Loucy (cell line): ENCODE results near the gene CCDC102A.
A peak's percentile ranks its signal among the peaks of the same experiment; 100 is the strongest.

Source experiments
- H2AFZ ChIP-seq: fragments of 200-600 bp; sonication (generic); 2 replicates; pipeline ENCODE4 v1.6.0; 2016; ENCODE audit warnings: antibody characterized with exemption, mild to moderate bottlenecking, low read length, moderate library complexity
- H3F3A ChIP-seq: fragments of 200-600 bp; 2 replicates; pipeline ENCODE4 v1.6.0; 2016; ENCODE audit warnings: antibody characterized with exemption, low read depth, mild to moderate bottlenecking
- H3K27me3 ChIP-seq: fragments of 200-600 bp; sonication (generic); 2 replicates; pipeline ENCODE4 v1.6.1; 2014; ENCODE audit warnings: low read length, mild to moderate bottlenecking; ENCODE audit not compliant: insufficient read depth, poor library complexity, severe bottlenecking
- H3K36me3 ChIP-seq: fragments of 200-600 bp; sonication (generic); 2 replicates; pipeline ENCODE4 v1.6.1; 2016; ENCODE audit warnings: low read length; ENCODE audit not compliant: insufficient read depth
- H3K4me1 ChIP-seq: fragments of 200-600 bp; sonication (generic); 2 replicates; pipeline ENCODE4 v1.5.1; 2014; ENCODE audit warnings: low read length, mild to moderate bottlenecking; ENCODE audit not compliant: insufficient read depth, poor library complexity, severe bottlenecking
- H3K4me2 ChIP-seq: fragments of 200-600 bp; sonication (generic); 2 replicates; pipeline ENCODE4 v1.6.0; 2014; ENCODE audit warnings: antibody characterized with exemption, low read length, low read depth, mild to moderate bottlenecking; ENCODE audit not compliant: poor library complexity, severe bottlenecking
- H3K4me3 ChIP-seq: fragments of 200-600 bp; sonication (generic); 2 replicates; pipeline ENCODE4 v1.5.1; 2014; ENCODE audit warnings: low read length, mild to moderate bottlenecking, mixed read lengths; ENCODE audit not compliant: poor library complexity, severe bottlenecking
- H3K79me2 ChIP-seq: fragments of 200-600 bp; sonication (generic); 2 replicates; pipeline ENCODE4 v1.6.1; 2014; ENCODE audit warnings: low read length; ENCODE audit not compliant: insufficient read depth
- H3K9ac ChIP-seq: fragments of 200-600 bp; sonication (generic); 2 replicates; pipeline ENCODE4 v1.6.0; 2014; ENCODE audit warnings: mild to moderate bottlenecking, low read depth, low read length, moderate library complexity; ENCODE audit not compliant: poor library complexity, severe bottlenecking
- H3K9me2 ChIP-seq: fragments of 200-600 bp; sonication (generic); replicated peaks from 2 replicates; pipeline ENCODE4 v1.6.1; 2016; ENCODE audit warnings: low read depth, low read length, mixed read lengths
- H3K9me3 ChIP-seq: fragments of 200-600 bp; sonication (generic); 2 replicates; pipeline ENCODE4 v1.6.1; 2014; ENCODE audit warnings: mild to moderate bottlenecking, antibody characterized with exemption, low read length, low read depth; ENCODE audit not compliant: insufficient read depth
- H4K20me1 ChIP-seq: fragments of 200-600 bp; sonication (generic); 2 replicates; pipeline ENCODE4 v1.6.0; 2014; ENCODE audit warnings: antibody characterized with exemption, low read length, mild to moderate bottlenecking; ENCODE audit not compliant: insufficient read depth, poor library complexity, severe bottlenecking
- EZH2phosphoT487 ChIP-seq: fragments of 200-600 bp; IDR thresholded peaks from 2 replicates; pipeline ENCODE4 v1.6.1; 2018; ENCODE audit warnings: antibody characterized with exemption, mild to moderate bottlenecking, moderate library complexity, borderline replicate concordance
- TF ChIP-seq, protein P1 (sequence below): fragments of 200-600 bp; sonication (generic); conservative IDR thresholded peaks from 2 replicates; pipeline ENCODE4 v1.5.1; 2014; ENCODE audit warnings: mild to moderate bottlenecking, antibody characterized with exemption, low read length

Gene CCDC102A

DNA sequence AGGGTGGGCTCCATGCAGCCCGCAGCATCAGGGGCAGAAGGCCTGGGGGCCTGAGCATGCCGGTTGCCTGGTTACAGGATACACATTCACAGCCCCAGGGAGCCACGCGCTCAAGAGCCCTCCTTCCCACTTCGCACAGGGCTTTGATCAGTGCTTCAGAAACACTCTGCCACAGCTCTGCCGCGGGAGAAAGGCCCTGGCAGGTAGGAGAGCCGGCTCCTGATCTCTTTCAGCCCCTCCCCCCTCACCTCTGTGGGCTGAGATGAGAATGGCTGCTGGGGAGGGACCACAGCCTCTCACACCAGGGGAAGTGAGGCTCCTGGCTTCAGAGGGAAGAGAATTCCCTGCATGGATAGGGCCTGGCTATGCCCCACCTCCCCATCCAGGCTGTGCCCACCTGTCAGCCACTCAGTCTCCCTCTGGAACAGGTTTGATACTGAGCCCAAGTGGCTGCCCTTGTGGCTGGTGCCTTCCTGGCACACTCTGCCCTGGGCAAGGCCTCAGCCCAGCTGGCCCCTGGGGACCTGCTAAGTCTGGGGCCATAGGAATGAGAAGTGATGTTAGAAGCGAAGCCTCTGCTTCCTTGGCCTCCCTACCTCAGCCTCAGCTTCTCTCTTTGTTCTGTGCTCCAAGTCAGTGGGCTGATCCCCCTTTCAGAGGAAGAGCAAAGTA, 58.7 kb downstream of the CCDC102A start:
- TF ChIP-seq EZH2phosphoT487: no peak
- TF ChIP-seq, protein P1, sequence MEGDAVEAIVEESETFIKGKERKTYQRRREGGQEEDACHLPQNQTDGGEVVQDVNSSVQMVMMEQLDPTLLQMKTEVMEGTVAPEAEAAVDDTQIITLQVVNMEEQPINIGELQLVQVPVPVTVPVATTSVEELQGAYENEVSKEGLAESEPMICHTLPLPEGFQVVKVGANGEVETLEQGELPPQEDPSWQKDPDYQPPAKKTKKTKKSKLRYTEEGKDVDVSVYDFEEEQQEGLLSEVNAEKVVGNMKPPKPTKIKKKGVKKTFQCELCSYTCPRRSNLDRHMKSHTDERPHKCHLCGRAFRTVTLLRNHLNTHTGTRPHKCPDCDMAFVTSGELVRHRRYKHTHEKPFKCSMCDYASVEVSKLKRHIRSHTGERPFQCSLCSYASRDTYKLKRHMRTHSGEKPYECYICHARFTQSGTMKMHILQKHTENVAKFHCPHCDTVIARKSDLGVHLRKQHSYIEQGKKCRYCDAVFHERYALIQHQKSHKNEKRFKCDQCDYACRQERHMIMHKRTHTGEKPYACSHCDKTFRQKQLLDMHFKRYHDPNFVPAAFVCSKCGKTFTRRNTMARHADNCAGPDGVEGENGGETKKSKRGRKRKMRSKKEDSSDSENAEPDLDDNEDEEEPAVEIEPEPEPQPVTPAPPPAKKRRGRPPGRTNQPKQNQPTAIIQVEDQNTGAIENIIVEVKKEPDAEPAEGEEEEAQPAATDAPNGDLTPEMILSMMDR: no peak
- Histone ChIP-seq H3K9me3 (no peaks in the 10 kb centered on the region), H4K20me1 (no peaks in the 10 kb centered on the region), H3K9me2 (no peaks in the 10 kb centered on the region), H3K27me3 (no peaks in the 10 kb centered on the region), H3K4me3 (no peak overlapping the region), H3F3A (no peaks in the 10 kb centered on the region), H3K4me2 (peak overlapping the region; percentile 63), H3K79me2 (no peaks in the 10 kb centered on the region), H3K9ac (peak overlapping the region; percentile 47), H2AFZ (no peak overlapping the region), H3K36me3 (peaks cover 21% of the 10 kb centered on the region; the same call in 1 of the 2 replicates), H3K4me1 (peaks cover 45% of the 10 kb centered on the region)

DNA sequence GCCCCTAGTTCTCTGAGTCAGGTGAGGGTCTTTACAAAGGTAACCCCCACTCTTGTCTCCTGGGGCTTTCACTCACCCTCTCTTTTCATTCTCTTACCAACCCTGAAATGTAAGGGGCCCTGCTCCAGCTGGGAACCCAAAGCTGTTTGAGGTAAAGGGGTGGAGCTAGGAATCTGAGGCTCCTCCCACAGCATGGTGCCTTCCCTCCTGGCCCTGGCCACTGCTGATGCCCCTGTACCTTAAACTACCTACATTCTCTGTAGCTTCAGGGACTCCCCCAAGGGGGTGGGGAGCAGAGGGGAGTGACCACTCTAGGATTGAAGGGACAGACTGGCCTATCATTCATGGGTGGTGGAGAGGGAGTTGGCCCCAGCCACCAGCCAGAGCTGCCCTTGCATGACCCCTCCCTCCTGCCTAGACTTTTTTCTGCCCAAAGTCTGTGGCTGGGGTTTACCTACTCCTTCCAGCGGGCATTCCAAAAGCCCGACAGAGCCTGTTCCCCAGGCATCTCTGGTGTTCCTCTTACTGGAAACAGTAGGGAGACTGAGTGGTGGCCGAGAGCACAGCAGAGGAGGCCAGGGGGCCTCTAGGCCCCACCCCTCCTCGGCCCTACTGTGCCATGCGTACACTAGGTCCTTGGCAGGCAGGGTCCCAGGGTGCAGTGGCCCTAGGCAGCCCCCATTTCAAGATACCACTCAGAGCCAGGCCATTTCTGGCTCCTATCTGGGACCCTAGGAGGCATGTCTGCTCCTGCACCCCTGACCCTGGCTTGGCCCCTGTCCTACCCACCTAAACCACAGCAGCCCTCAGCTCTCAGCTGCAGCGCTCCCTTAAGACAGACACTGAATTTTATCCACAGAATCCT, 59.6 kb downstream of the CCDC102A start:
- Histone ChIP-seq H3K9me3 (no peaks in the 10 kb centered on the region), H4K20me1 (no peaks in the 10 kb centered on the region), H2AFZ (no peak overlapping the region), H3K27me3 (no peaks in the 10 kb centered on the region), H3K4me3 (peak overlapping the region; percentile 37), H3K9ac (peak overlapping the region; percentile 47), H3K4me2 (peak overlapping the region; percentile 63), H3K79me2 (no peaks in the 10 kb centered on the region), H3K9me2 (no peaks in the 10 kb centered on the region), H3K4me1 (peaks cover 45% of the 10 kb centered on the region), H3K36me3 (peaks cover 29% of the 10 kb centered on the region; the same call in 1 of the 2 replicates), H3F3A (no peaks in the 10 kb centered on the region)
- TF ChIP-seq EZH2phosphoT487: no peak
- TF ChIP-seq, protein P1: no peak

- H3K4me2 ChIP-seq: peak overlapping the region; percentile 63
- peak overlapping the region; percentile 23 for H2AFZ ChIP-seq
- H3K4me3 ChIP-seq: peak overlapping the region; percentile 56
- no peaks in the 10 kb centered on the region for H3K79me2 ChIP-seq
- no peaks in the 10 kb centered on the region for H4K20me1 ChIP-seq
- no peaks in the 10 kb centered on the region for H3K9me3 ChIP-seq
- no peaks in the 10 kb centered on the region for H3F3A ChIP-seq
- H3K27me3 ChIP-seq: no peaks in the 10 kb centered on the region
- TF ChIP-seq, protein P1: peak; percentile 91
- no peak for TF ChIP-seq EZH2phosphoT487
- peaks cover 45% of the 10 kb centered on the region for H3K4me1 ChIP-seq
- peaks cover 37% of the 10 kb centered on the region; the same call in 1 of the 2 replicates for H3K36me3 ChIP-seq
- peak overlapping the region; percentile 49 for H3K9ac ChIP-seq
- no peaks in the 10 kb centered on the region for H3K9me2 ChIP-seq
Measured at GRCh38 chr16:57475711-57476339, 60.5 kb downstream of the CCDC102A start.
